Left kidney (tissue), 8 donors: ENCODE data around the gene RBAK. TPM values are rescaled to one million over a fixed set of nuclear protein-coding genes. Genes with fewer than 3 reads are reported as not detected.
"Not testable (repeated sequence)": the region's sequence is repeated elsewhere in the genome, so short reads cannot be mapped to it uniquely, and the experiment has no call there.

ENCODE experiments used
- DNase-seq: peaks from one replicate; pipeline ENCODE4 v3.0.0-alpha.2; 2013
- long read RNA-seq, 8 donors: transcript quantifications; one replicate each; lab custom pipeline, GENCODE V29; 2026
- polyA plus RNA-seq: library from polyadenylated mRNA; unstranded; fragments of 120-200 nt; gene quantifications from one replicate; pipeline ENCODE4 v1.2.1, GENCODE V29; 2013; ENCODE audit not compliant: insufficient read length

The RBAK gene
- polyA plus RNA-seq = 28.8 TPM
- long read RNA-seq, donor 1, full-length matches to known transcripts = 8 of 8 reads
- long read RNA-seq, donor 1, partial matches to known transcripts = 0 of 8 reads
- long read RNA-seq, donor 1, other reads (novel, unspliced or antisense) = 0 of 8 reads
- long read RNA-seq, donor 2, full-length matches to known transcripts = 1 of 1 reads
- long read RNA-seq, donor 2, partial matches to known transcripts = 0 of 1 reads
- long read RNA-seq, donor 2, other reads (novel, unspliced or antisense) = 0 of 1 reads
- long read RNA-seq, donor 3, full-length matches to known transcripts = 4 of 12 reads
- long read RNA-seq, donor 3, partial matches to known transcripts = 8 of 12 reads
- long read RNA-seq, donor 3, other reads (novel, unspliced or antisense) = 0 of 12 reads
- long read RNA-seq, donor 4 = 0 reads
- long read RNA-seq, donor 5, full-length matches to known transcripts = 3 of 3 reads
- long read RNA-seq, donor 5, partial matches to known transcripts = 0 of 3 reads
- long read RNA-seq, donor 5, other reads (novel, unspliced or antisense) = 0 of 3 reads
- long read RNA-seq, donor 6, full-length matches to known transcripts = 5 of 5 reads
- long read RNA-seq, donor 6, partial matches to known transcripts = 0 of 5 reads
- long read RNA-seq, donor 6, other reads (novel, unspliced or antisense) = 0 of 5 reads
- long read RNA-seq, donor 7, full-length matches to known transcripts = 3 of 3 reads
- long read RNA-seq, donor 7, partial matches to known transcripts = 0 of 3 reads
- long read RNA-seq, donor 7, other reads (novel, unspliced or antisense) = 0 of 3 reads
- long read RNA-seq, donor 8 = 0 reads

GRCh38 chr7:5045558-5046396 lies at the start of gene RBAK:
Gene RBAK, plus strand, starts transcription at chr7:5045860. Its CDS starts 2,217 bp downstream, at chr7:5048077.
- DNase-seq = peak; percentile 92

GRCh38 chr7:4996696-4997222 lies 48.9 kb upstream of the RBAK start:
- DNase-seq = no peak

- no peak for DNase-seq
Observed at GRCh38 chr7:4998244-4998643, 47.4 kb upstream of the RBAK start.

GRCh38 chr7:4998910-4999309 lies 46.8 kb upstream of the RBAK start:
- no peak for DNase-seq

GRCh38 chr7:4999369-4999950 lies 46.2 kb upstream of the RBAK start:
- no peak for DNase-seq

- no peak for DNase-seq
Observed at GRCh38 chr7:5001003-5001402, 44.7 kb upstream of the RBAK start.

GRCh38 chr7:5001911-5002310 lies 43.7 kb upstream of the RBAK start:
- no peak for DNase-seq

- DNase-seq = no peak
Observed at GRCh38 chr7:5005066-5005465, 40.6 kb upstream of the RBAK start.

GRCh38 chr7:5012985-5013384 lies 32.7 kb upstream of the RBAK start:
- no peak for DNase-seq

- DNase-seq = not testable (repeated sequence)
Observed at GRCh38 chr7:5015936-5016335, 29.7 kb upstream of the RBAK start.

GRCh38 chr7:5017626-5018025 lies 28.0 kb upstream of the RBAK start:
- DNase-seq = not testable (repeated sequence)

GRCh38 chr7:5020098-5020497 lies 25.6 kb upstream of the RBAK start:
- no peak for DNase-seq

- DNase-seq = not testable (repeated sequence)
Observed at GRCh38 chr7:5020976-5021550, 24.6 kb upstream of the RBAK start.

- not testable (repeated sequence) for DNase-seq
Observed at GRCh38 chr7:5023626-5024025, 22.0 kb upstream of the RBAK start.

GRCh38 chr7:5027796-5028410 lies 17.8 kb upstream of the RBAK start:
- not testable (repeated sequence) for DNase-seq

GRCh38 chr7:5033186-5033585 lies 12.5 kb upstream of the RBAK start:
- not testable (repeated sequence) for DNase-seq

GRCh38 chr7:5035276-5035675 lies 10.4 kb upstream of the RBAK start:
- no peak for DNase-seq

GRCh38 chr7:5036446-5036845 lies 9.2 kb upstream of the RBAK start:
- no peak for DNase-seq

GRCh38 chr7:5041047-5041446 lies 4.6 kb upstream of the RBAK start:
- no peak for DNase-seq

- DNase-seq = no peak
Observed at GRCh38 chr7:5043661-5044060, 2.0 kb upstream of the RBAK start.

GRCh38 chr7:5046397-5046732 lies 705 bp downstream of the RBAK start:
- not testable (repeated sequence) for DNase-seq
